ENCODE results near the gene PPP1R14B. TPM values are rescaled to one million over a fixed set of nuclear protein-coding genes. Genes with fewer than 3 reads are reported as not detected.

Gene PPP1R14B
- total and polyA plus RNA-seq, 2 donors (not counting 3 experiments of a cell fraction or from before 2014, with no cell fraction given): 308 to 431 TPM

DNA sequence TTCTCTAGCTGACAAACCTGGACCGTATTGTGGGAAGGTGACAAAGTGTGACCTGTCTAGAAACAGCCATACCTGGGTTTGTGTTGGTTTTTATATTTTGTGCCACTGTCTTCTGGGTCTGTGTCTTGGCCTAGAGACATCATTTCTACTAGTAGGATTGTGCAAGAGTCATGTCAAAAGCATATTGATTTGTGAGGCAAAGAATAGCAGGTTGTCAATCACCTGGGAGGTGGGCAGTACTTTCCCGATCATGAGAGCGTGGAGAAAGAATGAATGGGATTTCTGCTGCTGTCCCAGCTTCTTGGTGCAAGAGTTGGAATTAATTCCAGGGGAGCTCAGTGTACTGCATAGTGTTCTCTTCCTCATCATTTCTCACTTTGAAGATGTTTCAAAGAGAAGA, 45.2 kb downstream of the PPP1R14B start:
- intact Hi-C loops (cut with micrococcal nuclease) (no loop called here), dilution Hi-C loops (cut with MboI; ENCODE audit: extremely low pct_ligation_motif_present, low sequenced_read_pairs) (no loop called here)
- Histone ChIP-seq H3K27ac (ENCODE audit: insufficient read depth, low read depth, low read length) (no peak overlapping the region), H3K9me1 (replicated peaks; ENCODE audit: control insufficient read depth, extremely low read depth, insufficient read depth, low read length) (no peaks in the 10 kb centered on the region), H4K20me1 (replicated peaks; ENCODE audit: control insufficient read depth, extremely low read depth, insufficient read depth, low read length) (no peaks in the 10 kb centered on the region), H3K36me3 (ENCODE audit: control insufficient read depth in 2 of 2, extremely low read depth in 1 of 2, insufficient read depth in 2 of 2, low read length in 2 of 2) (peaks cover 26 to 47% of the 10 kb centered on the region in 2 experiments), H3K9ac (replicated peaks; ENCODE audit: extremely low read depth, insufficient read depth, low read length) (no peak overlapping the region), H3K4me1 (ENCODE audit: control insufficient read depth, extremely low read depth, insufficient read depth, low read length) (peaks cover 10% of the 10 kb centered on the region), H3K4me3 (replicated peaks in 1 of 3; ENCODE audit: insufficient read depth in 1 of 3, low read depth in 1 of 3, low read length in 3 of 3) (no peak overlapping the region), H3K79me2 (ENCODE audit: control insufficient read depth, insufficient read depth, low read length) (no peaks in the 10 kb centered on the region), H2AFZ (ENCODE audit: low read depth, low read length) (no peak overlapping the region), H3K9me3 (replicated peaks; ENCODE audit: control insufficient read depth, insufficient read depth, low read length) (no peaks in the 10 kb centered on the region), H3K4me2 (ENCODE audit: insufficient read depth, low read length) (no peak overlapping the region), H3K27me3 (ENCODE audit: control insufficient read depth in 2 of 2, insufficient read depth in 2 of 2, low read length in 2 of 2) (no peaks in the 10 kb centered on the region)
- ChIA-PET CTCF (interaction anchor here (0.6 to 11.5 kb wide), 3 partner anchors 20 to 102 kb away, joined by 3 to 413 read pairs (median 4); partner anchors contain the start of genes CATSPERZ and ESRRA), POLR2A (interaction anchor here (0.6 kb wide), 1 partner anchor 16 kb away, joined by 4 read pairs; the partner anchor contains the start of gene STIP1)
- DNase-seq (ENCODE audit: low read depth, low spot score): no peak
- TF ChIP-seq GATA2 (IDR thresholded peaks at IDR 0.05; ENCODE audit: insufficient read depth, insufficient read length, low read depth, low read length) (no peak), JUN (IDR thresholded peaks at IDR 0.05; ENCODE audit: borderline replicate concordance, insufficient read depth, insufficient read length, low read depth) (no peak), EZH2 (IDR thresholded peaks at IDR 0.05; ENCODE audit: borderline replicate concordance, low read depth, low read length, severe bottlenecking) (no peak)
- TF ChIP-seq, protein P1, sequence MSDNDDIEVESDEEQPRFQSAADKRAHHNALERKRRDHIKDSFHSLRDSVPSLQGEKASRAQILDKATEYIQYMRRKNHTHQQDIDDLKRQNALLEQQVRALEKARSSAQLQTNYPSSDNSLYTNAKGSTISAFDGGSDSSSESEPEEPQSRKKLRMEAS (IDR thresholded peaks at IDR 0.05; ENCODE audit: insufficient read depth, insufficient read length): no peak
- peak; percentile 46 for FAIRE-seq
- no TSS peak for BruUV-seq (replicated peaks)

DNA sequence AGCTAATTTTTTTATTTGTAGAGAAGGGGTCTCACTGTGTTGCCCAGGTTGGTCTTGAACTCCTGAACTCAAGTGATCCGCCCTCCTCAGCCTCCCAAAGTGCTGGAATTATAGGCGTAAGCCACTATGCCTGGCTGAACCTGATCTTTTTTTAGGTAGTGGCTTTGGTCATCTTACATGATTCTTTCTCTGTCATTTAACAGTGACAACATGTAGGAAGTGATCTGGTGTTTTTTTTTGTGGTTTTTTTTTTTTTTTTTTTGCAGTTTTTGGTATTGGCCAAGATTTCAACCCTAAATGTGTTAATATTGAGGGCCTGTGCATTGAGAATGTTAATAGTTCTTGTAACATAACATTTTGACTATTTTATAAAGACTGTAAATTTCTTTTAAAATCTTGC, 48.2 kb downstream of the PPP1R14B start:
- Histone ChIP-seq H2AFZ (ENCODE audit: low read depth, low read length) (no peak overlapping the region), H3K9me1 (replicated peaks; ENCODE audit: control insufficient read depth, extremely low read depth, insufficient read depth, low read length) (no peaks in the 10 kb centered on the region), H3K4me3 (replicated peaks in 1 of 3; ENCODE audit: insufficient read depth in 1 of 3, low read depth in 1 of 3, low read length in 3 of 3) (no peak overlapping the region), H3K36me3 (ENCODE audit: control insufficient read depth in 2 of 2, extremely low read depth in 1 of 2, insufficient read depth in 2 of 2, low read length in 2 of 2) (peaks cover 42 to 59% of the 10 kb centered on the region in 2 experiments), H3K9ac (replicated peaks; ENCODE audit: extremely low read depth, insufficient read depth, low read length) (no peak overlapping the region), H4K20me1 (replicated peaks; ENCODE audit: control insufficient read depth, extremely low read depth, insufficient read depth, low read length) (no peaks in the 10 kb centered on the region), H3K4me2 (ENCODE audit: insufficient read depth, low read length) (no peak overlapping the region), H3K9me3 (replicated peaks; ENCODE audit: control insufficient read depth, insufficient read depth, low read length) (no peaks in the 10 kb centered on the region), H3K79me2 (ENCODE audit: control insufficient read depth, insufficient read depth, low read length) (peaks cover under 1% of the 10 kb centered on the region), H3K4me1 (ENCODE audit: control insufficient read depth, extremely low read depth, insufficient read depth, low read length) (no peaks in the 10 kb centered on the region), H3K27ac (ENCODE audit: insufficient read depth, low read depth, low read length) (no peak overlapping the region), H3K27me3 (ENCODE audit: control insufficient read depth in 2 of 2, insufficient read depth in 2 of 2, low read length in 2 of 2) (no peaks in the 10 kb centered on the region)
- FAIRE-seq (no peak), DNase-seq (ENCODE audit: low read depth, low spot score) (no peak)
- ChIA-PET CTCF (no interaction called here), POLR2A (interaction anchor here (0.7 kb wide), 1 partner anchor 47 kb away, joined by 7 read pairs; no protein-coding TSS in a partner anchor)
- dilution Hi-C loops (cut with MboI; ENCODE audit: extremely low pct_ligation_motif_present, low sequenced_read_pairs) (no loop called here), intact Hi-C loops (cut with micrococcal nuclease) (no loop called here)
- no TSS peak for BruUV-seq (replicated peaks)
- no peak for TF ChIP-seq POLR2AphosphoS5 (IDR thresholded peaks at IDR 0.05; ENCODE audit: insufficient read depth, low read depth, low read length)
- TF ChIP-seq EZH2 (IDR thresholded peaks at IDR 0.05; ENCODE audit: borderline replicate concordance, low read depth, low read length, severe bottlenecking): no peak
- no peak for TF ChIP-seq POLR2A (IDR thresholded peaks at IDR 0.05; ENCODE audit: low read depth, low read length)
- no peak for TF ChIP-seq GATA2 (IDR thresholded peaks at IDR 0.05; ENCODE audit: insufficient read depth, insufficient read length, low read depth, low read length)
- no peak for TF ChIP-seq CTCF (IDR thresholded peaks at IDR 0.05; ENCODE audit: extremely low read depth in 1 of 2, insufficient read depth in 1 of 2, low read depth in 1 of 2, low read length in 2 of 2)
- TF ChIP-seq, protein P1 (IDR thresholded peaks at IDR 0.05; ENCODE audit: insufficient read depth, insufficient read length): no peak
- TF ChIP-seq MYC (IDR thresholded peaks at IDR 0.05; ENCODE audit: low read depth, low read length): no peak
- no peak for TF ChIP-seq FOS (IDR thresholded peaks at IDR 0.05; ENCODE audit: borderline replicate concordance, insufficient read depth, low read length)
- TF ChIP-seq JUN (IDR thresholded peaks at IDR 0.05; ENCODE audit: borderline replicate concordance, insufficient read depth, insufficient read length, low read depth): no peak
